ENCODE measurements around the gene TAF13. TPM values are rescaled to one million over a fixed set of nuclear protein-coding genes. Genes with fewer than 3 reads are reported as not detected.
A peak's percentile ranks its signal among the peaks of the same experiment; 100 is the strongest.

Gene TAF13
- polyA plus RNA-seq, 2 donors, result 20.2 to 33.9 TPM

GRCh38 chr1:109094377-109094803, 18.6 kb upstream of the TAF13 start:
- Histone ChIP-seq H3K4me1 (ENCODE audit: control insufficient read depth in 2 of 2, insufficient read depth in 2 of 2, low read length in 1 of 2) (no peaks in the 10 kb centered on the region), H3K36me3 (ENCODE audit: control insufficient read depth in 2 of 2, insufficient read depth in 2 of 2, low read length in 1 of 2) (peaks cover 0 to 4% of the 10 kb centered on the region in 2 donors), H3K27me3 (ENCODE audit: control insufficient read depth in 1 of 2, insufficient read depth in 2 of 2, low read length in 2 of 2) (no peaks in the 10 kb centered on the region), H3K4me3 (ENCODE audit: low read depth in 1 of 2, low read length in 2 of 2) (no peak overlapping the region), H3K27ac (ENCODE audit: low read depth in 2 of 2, low read length in 1 of 2) (peak overlapping the region in 1 of 2 donors; percentile 60), H3K9me3 (ENCODE audit: control insufficient read depth in 2 of 2, insufficient read depth in 1 of 2, low read depth in 1 of 2, low read length in 1 of 2) (no peaks in the 10 kb centered on the region)
- WGBS, 2 donors, result 77 to 80% methylated on average over 7 of the region's 7 CpGs

DNA sequence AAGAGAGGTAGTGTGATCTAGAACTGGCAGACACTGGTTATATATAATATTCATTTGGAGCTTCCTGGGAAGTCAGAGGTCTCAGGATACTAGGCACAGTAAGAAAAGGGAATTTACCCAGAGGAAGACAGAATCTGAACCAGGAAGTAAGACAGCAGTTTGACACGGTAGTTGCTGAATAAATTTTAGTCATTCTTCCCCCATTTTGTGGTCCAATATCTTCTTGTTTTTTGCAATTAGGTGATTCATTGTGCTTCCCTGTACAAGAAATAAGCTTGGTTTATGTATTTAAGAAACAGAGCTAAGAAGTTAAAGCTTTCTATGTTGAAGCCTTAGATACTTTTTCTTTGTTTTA, 16.0 kb upstream of the TAF13 start:
- no peaks in the 10 kb centered on the region for H3K4me1 ChIP-seq (ENCODE audit: control insufficient read depth in 2 of 2, insufficient read depth in 2 of 2, low read length in 1 of 2)
- 0 to 6% methylated on average over 1 of the region's 1 CpG for WGBS, 2 donors
- H3K36me3 ChIP-seq (ENCODE audit: control insufficient read depth in 2 of 2, insufficient read depth in 2 of 2, low read length in 1 of 2), result peaks cover 0 to 4% of the 10 kb centered on the region in 2 donors

GRCh38 chr1:109091078-109091838, 15.5 kb upstream of the TAF13 start:
- Histone ChIP-seq H3K4me3 (ENCODE audit: low read depth in 1 of 2, low read length in 2 of 2) (peak overlapping the region; percentile 70 to 89), H3K36me3 (ENCODE audit: control insufficient read depth in 2 of 2, insufficient read depth in 2 of 2, low read length in 1 of 2) (peaks cover 0 to 4% of the 10 kb centered on the region in 2 donors)
- WGBS, 2 donors, result 2% methylated on average over 13 of the region's 13 CpGs

More for the DNA sequence above, 16.0 kb upstream of the TAF13 start:
- Histone ChIP-seq H3K27ac (ENCODE audit: low read depth in 2 of 2, low read length in 1 of 2) (peak overlapping the region; percentile 90 to 100), H3K4me3 (ENCODE audit: low read depth in 1 of 2, low read length in 2 of 2) (peak overlapping the region in 1 of 2 donors; percentile 89), H3K27me3 (ENCODE audit: control insufficient read depth in 1 of 2, insufficient read depth in 2 of 2, low read length in 2 of 2) (no peaks in the 10 kb centered on the region), H3K9me3 (ENCODE audit: control insufficient read depth in 2 of 2, insufficient read depth in 1 of 2, low read depth in 1 of 2, low read length in 1 of 2) (no peaks in the 10 kb centered on the region)

DNA sequence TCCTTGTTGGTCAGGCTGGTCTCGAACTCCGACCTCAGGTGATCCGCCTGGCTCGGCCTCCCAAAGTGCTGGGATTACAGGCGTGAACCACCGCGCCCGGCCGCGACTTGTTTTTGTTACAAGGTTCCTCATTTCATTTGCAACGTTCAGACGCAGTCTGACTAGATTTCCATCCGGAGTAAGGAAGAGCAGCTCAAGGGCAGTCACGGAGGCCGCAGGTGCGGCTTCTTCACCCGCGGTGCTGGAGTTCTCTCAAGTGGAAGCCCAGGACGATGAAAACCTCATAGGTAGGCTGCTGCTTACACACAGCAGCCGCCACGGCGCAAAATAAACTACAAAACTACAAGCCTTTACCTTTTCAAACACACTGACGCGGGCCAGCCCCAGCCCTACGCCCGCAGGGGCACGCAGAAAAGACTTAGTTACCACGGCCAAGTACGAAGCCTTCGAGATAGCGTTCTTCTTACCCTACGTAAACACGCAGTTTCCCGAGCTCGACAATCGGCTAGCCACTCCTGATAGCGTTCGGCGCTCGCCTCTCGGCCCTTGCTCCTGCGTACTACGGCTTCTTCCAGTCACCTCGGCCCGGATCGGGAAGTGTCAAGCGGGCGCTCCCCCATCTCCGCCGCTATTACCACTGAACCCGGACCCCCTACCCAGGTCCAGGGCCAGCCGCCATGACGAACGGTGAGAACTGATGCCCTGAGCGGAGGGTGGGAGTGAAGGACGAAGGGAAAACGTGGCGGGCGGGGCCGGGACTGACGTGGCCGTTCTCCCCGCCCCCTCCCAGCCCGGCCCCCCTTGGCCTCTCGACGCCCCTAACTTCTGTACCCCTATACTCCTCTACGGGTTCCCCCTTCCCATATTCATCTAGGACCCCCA, 14.6 kb upstream of the TAF13 start, which contains the start of gene TMEM167B:
Gene TMEM167B, plus strand, starts transcription at position 569 of the 882 bp plus-strand sequence. Its CDS starts 109 bp downstream, at position 678.
- 3 to 4% methylated on average over 67 of the region's 67 CpGs for WGBS, 2 donors
- peak within 1 kb of the TSS; percentile 90 to 100 for H3K27ac ChIP-seq (ENCODE audit: low read depth in 2 of 2, low read length in 1 of 2)
- H3K9me3 ChIP-seq (ENCODE audit: control insufficient read depth in 2 of 2, insufficient read depth in 1 of 2, low read depth in 1 of 2, low read length in 1 of 2), result no peaks in the 10 kb centered on the region
- H3K4me1 ChIP-seq (ENCODE audit: control insufficient read depth in 2 of 2, insufficient read depth in 2 of 2, low read length in 1 of 2), result no peaks in the 10 kb centered on the region
- H3K36me3 ChIP-seq (ENCODE audit: control insufficient read depth in 2 of 2, insufficient read depth in 2 of 2, low read length in 1 of 2), result peaks cover 0 to 4% of the 10 kb centered on the region in 2 donors
- H3K4me3 ChIP-seq (ENCODE audit: low read depth in 1 of 2, low read length in 2 of 2), result peak within 1 kb of the TSS; percentile 70 to 89
- H3K27me3 ChIP-seq (ENCODE audit: control insufficient read depth in 1 of 2, insufficient read depth in 2 of 2, low read length in 2 of 2), result no peaks in the 10 kb centered on the region

More at GRCh38 chr1:109091078-109091838, 15.5 kb upstream of the TAF13 start:
- H3K27me3 ChIP-seq (ENCODE audit: control insufficient read depth in 1 of 2, insufficient read depth in 2 of 2, low read length in 2 of 2), result no peaks in the 10 kb centered on the region
- peak overlapping the region; percentile 90 to 100 for H3K27ac ChIP-seq (ENCODE audit: low read depth in 2 of 2, low read length in 1 of 2)
- no peaks in the 10 kb centered on the region for H3K9me3 ChIP-seq (ENCODE audit: control insufficient read depth in 2 of 2, insufficient read depth in 1 of 2, low read depth in 1 of 2, low read length in 1 of 2)
- H3K4me1 ChIP-seq (ENCODE audit: control insufficient read depth in 2 of 2, insufficient read depth in 2 of 2, low read length in 1 of 2), result no peaks in the 10 kb centered on the region

DNA sequence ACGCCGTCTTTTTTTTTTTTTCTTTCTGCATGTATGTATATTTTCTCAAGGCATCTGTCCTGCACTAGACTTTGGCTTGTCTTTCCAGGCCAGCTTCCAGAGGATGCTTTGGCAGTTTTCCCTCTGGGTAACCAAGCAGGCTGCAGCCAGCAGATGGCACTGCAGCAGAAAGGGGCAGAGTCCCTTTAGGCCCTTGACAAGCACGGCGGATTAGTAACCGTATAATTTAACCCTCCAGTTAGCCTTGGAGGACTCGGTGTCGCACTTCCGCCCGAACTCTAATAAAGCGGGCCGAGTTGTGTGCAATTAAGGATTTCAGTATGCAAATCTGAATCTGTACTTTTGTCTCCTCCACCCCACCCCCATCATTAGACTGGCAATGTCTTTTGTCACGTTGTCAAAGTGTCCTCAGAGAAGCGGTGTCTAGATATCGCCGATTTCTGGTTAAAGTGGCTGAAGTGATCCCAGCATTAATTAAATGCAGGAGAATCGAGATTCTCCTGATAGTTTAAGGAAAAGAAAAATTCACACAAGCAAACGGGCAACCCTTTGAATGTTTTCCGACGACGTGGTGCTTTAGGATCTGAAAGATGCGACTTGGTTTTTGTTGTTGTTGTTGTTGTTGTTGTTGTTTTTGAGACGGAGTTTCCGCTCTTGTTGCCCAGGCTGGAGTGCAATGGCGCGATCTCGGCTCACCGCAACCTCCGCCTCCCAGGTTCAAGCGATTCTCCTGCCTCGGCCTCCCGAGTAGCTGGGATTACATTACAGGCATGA, 13.6 kb upstream of the TAF13 start:
- Histone ChIP-seq H3K27me3 (ENCODE audit: control insufficient read depth in 1 of 2, insufficient read depth in 2 of 2, low read length in 2 of 2) (no peaks in the 10 kb centered on the region), H3K4me3 (ENCODE audit: low read depth in 1 of 2, low read length in 2 of 2) (peak overlapping the region in 1 of 2 donors; percentile 89), H3K9me3 (ENCODE audit: control insufficient read depth in 2 of 2, insufficient read depth in 1 of 2, low read depth in 1 of 2, low read length in 1 of 2) (no peaks in the 10 kb centered on the region), H3K36me3 (ENCODE audit: control insufficient read depth in 2 of 2, insufficient read depth in 2 of 2, low read length in 1 of 2) (peaks cover 0 to 3% of the 10 kb centered on the region in 2 donors), H3K27ac (ENCODE audit: low read depth in 2 of 2, low read length in 1 of 2) (peak overlapping the region; percentile 90 to 100), H3K4me1 (ENCODE audit: control insufficient read depth in 2 of 2, insufficient read depth in 2 of 2, low read length in 1 of 2) (no peaks in the 10 kb centered on the region)
- 58 to 75% methylated on average over 31 of the region's 31 CpGs for whole genome bisulfite sequencing, 2 donors

DNA sequence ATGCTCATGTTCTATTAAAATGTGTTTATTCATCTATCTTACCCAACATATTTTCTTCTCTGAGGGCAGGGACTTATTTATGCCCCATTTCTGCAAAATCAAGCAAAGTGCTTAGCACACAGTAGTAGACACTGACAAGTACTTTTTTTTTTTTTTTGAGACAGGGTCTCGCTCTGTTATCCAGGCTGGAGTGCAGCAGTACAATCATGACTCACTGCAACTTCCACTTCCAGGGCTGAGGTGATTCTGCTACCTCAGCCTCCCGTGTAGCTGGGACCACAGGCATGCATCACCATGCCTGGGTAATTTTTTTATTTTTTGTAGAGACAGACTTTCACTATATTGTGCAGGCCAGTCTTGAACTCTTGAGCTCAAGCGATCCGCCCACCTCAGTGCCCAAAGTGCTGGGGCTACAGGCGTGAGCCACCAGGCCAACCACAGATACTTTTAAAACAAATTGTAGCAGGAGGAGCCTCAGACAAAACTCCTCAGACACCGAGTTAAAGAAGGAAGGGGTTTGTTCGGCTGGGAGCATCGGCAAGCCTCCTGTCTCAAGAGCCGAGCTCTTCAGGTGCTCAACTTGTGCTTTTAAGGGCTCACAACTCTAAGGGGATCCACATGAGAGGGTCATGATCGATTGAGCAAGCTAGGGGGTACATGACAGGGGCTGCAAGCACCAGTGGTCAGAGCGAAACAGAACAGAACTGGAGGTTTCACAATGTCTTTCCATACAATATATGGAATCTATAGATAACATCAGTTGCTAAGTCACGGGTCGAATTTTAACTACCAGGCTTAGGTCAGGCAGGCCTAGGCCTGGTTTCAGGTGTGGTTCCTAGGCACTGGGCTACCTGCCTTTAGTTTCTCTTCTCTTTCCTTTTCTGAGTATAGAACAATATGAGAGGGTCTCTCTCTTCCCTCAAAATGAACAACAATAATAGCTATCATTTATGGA, 9.0 kb upstream of the TAF13 start:
- no peak overlapping the region for H3K4me3 ChIP-seq (ENCODE audit: low read depth in 1 of 2, low read length in 2 of 2)
- no peaks in the 10 kb centered on the region for H3K27me3 ChIP-seq (ENCODE audit: control insufficient read depth in 1 of 2, insufficient read depth in 2 of 2, low read length in 2 of 2)
- H3K36me3 ChIP-seq (ENCODE audit: control insufficient read depth in 2 of 2, insufficient read depth in 2 of 2, low read length in 1 of 2), result no peaks in the 10 kb centered on the region
- H3K4me1 ChIP-seq (ENCODE audit: control insufficient read depth in 2 of 2, insufficient read depth in 2 of 2, low read length in 1 of 2), result no peaks in the 10 kb centered on the region
- no peaks in the 10 kb centered on the region for H3K9me3 ChIP-seq (ENCODE audit: control insufficient read depth in 2 of 2, insufficient read depth in 1 of 2, low read depth in 1 of 2, low read length in 1 of 2)
- H3K27ac ChIP-seq (ENCODE audit: low read depth in 2 of 2, low read length in 1 of 2), result no peak overlapping the region
- 83 to 85% methylated on average over 13 of the region's 13 CpGs for WGBS, 2 donors

- WGBS, 2 donors, result 63 to 77% methylated on average over 1 of the region's 1 CpG
- H3K27me3 ChIP-seq (ENCODE audit: control insufficient read depth in 1 of 2, insufficient read depth in 2 of 2, low read length in 2 of 2), result no peaks in the 10 kb centered on the region
- no peaks in the 10 kb centered on the region for H3K36me3 ChIP-seq (ENCODE audit: control insufficient read depth in 2 of 2, insufficient read depth in 2 of 2, low read length in 1 of 2)
- H3K4me3 ChIP-seq (ENCODE audit: low read depth in 1 of 2, low read length in 2 of 2), result no peak overlapping the region
- no peaks in the 10 kb centered on the region for H3K4me1 ChIP-seq (ENCODE audit: control insufficient read depth in 2 of 2, insufficient read depth in 2 of 2, low read length in 1 of 2)
- H3K27ac ChIP-seq (ENCODE audit: low read depth in 2 of 2, low read length in 1 of 2), result no peak overlapping the region
- H3K9me3 ChIP-seq (ENCODE audit: control insufficient read depth in 2 of 2, insufficient read depth in 1 of 2, low read depth in 1 of 2, low read length in 1 of 2), result no peaks in the 10 kb centered on the region
These were observed 8.1 kb upstream of the TAF13 start for GRCh38 chr1:109083923-109084322.

DNA sequence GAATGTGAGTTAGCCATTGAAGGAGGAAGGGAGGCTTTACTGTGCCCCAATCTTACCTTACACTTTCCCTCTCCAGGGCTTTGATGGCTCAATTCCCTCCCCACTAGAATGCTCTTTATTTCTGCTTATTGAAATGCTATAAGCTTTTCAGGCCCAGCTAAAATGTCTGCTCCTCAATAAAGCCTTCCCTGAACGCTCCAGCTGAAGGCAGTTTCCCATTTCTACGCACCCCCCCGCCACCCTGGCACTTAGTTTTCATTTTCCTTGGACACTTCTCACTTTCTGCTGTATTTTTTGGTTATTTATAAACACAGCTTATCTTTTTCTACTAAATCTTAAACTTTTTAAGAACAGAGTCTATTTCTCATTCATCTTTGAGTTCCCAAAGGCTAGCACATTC, 7.7 kb upstream of the TAF13 start:
- H3K36me3 ChIP-seq (ENCODE audit: control insufficient read depth in 2 of 2, insufficient read depth in 2 of 2, low read length in 1 of 2), result no peaks in the 10 kb centered on the region
- H3K27me3 ChIP-seq (ENCODE audit: control insufficient read depth in 1 of 2, insufficient read depth in 2 of 2, low read length in 2 of 2), result no peaks in the 10 kb centered on the region
- H3K9me3 ChIP-seq (ENCODE audit: control insufficient read depth in 2 of 2, insufficient read depth in 1 of 2, low read depth in 1 of 2, low read length in 1 of 2), result no peaks in the 10 kb centered on the region
- 90 to 91% methylated on average over 3 of the region's 3 CpGs for WGBS, 2 donors
- no peak overlapping the region for H3K27ac ChIP-seq (ENCODE audit: low read depth in 2 of 2, low read length in 1 of 2)
- no peaks in the 10 kb centered on the region for H3K4me1 ChIP-seq (ENCODE audit: control insufficient read depth in 2 of 2, insufficient read depth in 2 of 2, low read length in 1 of 2)
- no peak overlapping the region for H3K4me3 ChIP-seq (ENCODE audit: low read depth in 1 of 2, low read length in 2 of 2)
